HT-29 (cell line): ENCODE data around the gene TBL1XR1. TPM values are rescaled to one million over a fixed set of nuclear protein-coding genes. Genes with fewer than 3 reads are reported as not detected.
"Not testable (repeated sequence)": the region's sequence is repeated elsewhere in the genome, so short reads cannot be mapped to it uniquely, and the experiment has no call there.

Experiments
- DNase-seq: peaks from one replicate; pipeline ENCODE4 v3.0.0-alpha.2; 2015; ENCODE audit warnings: low spot score
- total RNA-seq: library from RNA; depleted of rRNA; stranded (reverse); fragments of >200 nt; shearing (Covaris generic); gene quantifications from 2 replicates; pipeline ENCODE4 v1.2.3, GENCODE V29; 2014

TBL1XR1 gene
- total RNA-seq, 1 experiment from 2014 or later, result 107 TPM

- DNase-seq, result not testable (repeated sequence)
Measured at GRCh38 chr3:177184602-177185001, 12.7 kb downstream of the TBL1XR1 start.

GRCh38 chr3:177182352-177182751, 14.9 kb downstream of the TBL1XR1 start:
- DNase-seq, result no peak

GRCh38 chr3:177181418-177181817, 15.9 kb downstream of the TBL1XR1 start:
- DNase-seq, result no peak

GRCh38 chr3:177180506-177180905, 16.8 kb downstream of the TBL1XR1 start:
- DNase-seq, result no peak

- no peak for DNase-seq
Measured at GRCh38 chr3:177179281-177180067, 17.8 kb downstream of the TBL1XR1 start.

- peak; percentile 11 for DNase-seq
Measured at GRCh38 chr3:177177749-177178221, 19.5 kb downstream of the TBL1XR1 start.

- no peak for DNase-seq
Measured at GRCh38 chr3:177174607-177175170, 22.6 kb downstream of the TBL1XR1 start.

- DNase-seq, result no peak
Measured at GRCh38 chr3:177169936-177170722, 27.2 kb downstream of the TBL1XR1 start.

GRCh38 chr3:177168431-177168830, 28.9 kb downstream of the TBL1XR1 start:
- no peak for DNase-seq

- no peak for DNase-seq
Measured at GRCh38 chr3:177162742-177163141, 34.5 kb downstream of the TBL1XR1 start.

- DNase-seq, result not testable (repeated sequence)
Measured at GRCh38 chr3:177161603-177162002, 35.7 kb downstream of the TBL1XR1 start.

GRCh38 chr3:177158461-177158860, 38.8 kb downstream of the TBL1XR1 start:
- no peak for DNase-seq

- no peak for DNase-seq
Measured at GRCh38 chr3:177157492-177157891, 39.8 kb downstream of the TBL1XR1 start.

- no peak for DNase-seq
Measured at GRCh38 chr3:177154733-177155132, 42.5 kb downstream of the TBL1XR1 start.

- peak; percentile 72 for DNase-seq
Measured at GRCh38 chr3:177150970-177151627, 46.2 kb downstream of the TBL1XR1 start.

- peak; percentile 42 for DNase-seq
Measured at GRCh38 chr3:177150218-177150916, 46.9 kb downstream of the TBL1XR1 start.

- no peak for DNase-seq
Measured at GRCh38 chr3:177149106-177149505, 48.2 kb downstream of the TBL1XR1 start.

- DNase-seq, result no peak
Measured at GRCh38 chr3:177147790-177148189, 49.5 kb downstream of the TBL1XR1 start.

GRCh38 chr3:177146646-177147045, 50.6 kb downstream of the TBL1XR1 start:
- DNase-seq, result no peak

GRCh38 chr3:177145954-177146353, 51.3 kb downstream of the TBL1XR1 start:
- DNase-seq, result no peak

- DNase-seq, result no peak
Measured at GRCh38 chr3:177145381-177145780, 51.9 kb downstream of the TBL1XR1 start.
